KOPT-K1 (cell line): ENCODE data around the gene KCNIP4.

Source experiments
- H3K27ac ChIP-seq: fragments of 200-600 bp; sonication (generic); 2 replicates; pipeline ENCODE4 v1.5.1; 2016; ENCODE audit warnings: antibody characterized with exemption, mild to moderate bottlenecking, low read depth, low read length; ENCODE audit not compliant: poor library complexity, severe bottlenecking
- H3K36me3 ChIP-seq: fragments of 200-600 bp; sonication (generic); 2 replicates; pipeline ENCODE4 v1.5.1; 2017; ENCODE audit warnings: antibody characterized with exemption, mild to moderate bottlenecking, low read length, moderate library complexity; ENCODE audit not compliant: insufficient read depth
- H3K9me3 ChIP-seq: fragments of 200-600 bp; sonication (generic); 2 replicates; pipeline ENCODE4 v1.5.1; 2017; ENCODE audit warnings: antibody characterized with exemption, low read length, mild to moderate bottlenecking; ENCODE audit not compliant: insufficient read depth, poor library complexity, severe bottlenecking

The KCNIP4 gene

GRCh38 chr4:21517126-21517859, 431.3 kb downstream of the KCNIP4 start:
- Histone ChIP-seq H3K36me3 (no peaks in the 10 kb centered on the region), H3K9me3 (no peaks in the 10 kb centered on the region), H3K27ac (no peak overlapping the region)

GRCh38 chr4:21514022-21514694, 434.4 kb downstream of the KCNIP4 start:
- no peaks in the 10 kb centered on the region for H3K9me3 ChIP-seq
- no peak overlapping the region for H3K27ac ChIP-seq
- no peaks in the 10 kb centered on the region for H3K36me3 ChIP-seq

- no peak overlapping the region for H3K27ac ChIP-seq
- H3K36me3 ChIP-seq: no peaks in the 10 kb centered on the region
- H3K9me3 ChIP-seq: no peaks in the 10 kb centered on the region
These were observed 436.2 kb downstream of the KCNIP4 start for GRCh38 chr4:21512353-21512752.

- H3K9me3 ChIP-seq: no peaks in the 10 kb centered on the region
- no peak overlapping the region for H3K27ac ChIP-seq
- no peaks in the 10 kb centered on the region for H3K36me3 ChIP-seq
These were observed 441.1 kb downstream of the KCNIP4 start for GRCh38 chr4:21507439-21507838.

- Histone ChIP-seq H3K36me3 (no peaks in the 10 kb centered on the region), H3K9me3 (no peaks in the 10 kb centered on the region), H3K27ac (no peak overlapping the region)
These were observed 457.9 kb downstream of the KCNIP4 start for GRCh38 chr4:21490682-21491081.

- H3K36me3 ChIP-seq: no peaks in the 10 kb centered on the region
- H3K9me3 ChIP-seq: no peaks in the 10 kb centered on the region
- H3K27ac ChIP-seq: no peak overlapping the region
These were observed 471.8 kb downstream of the KCNIP4 start for GRCh38 chr4:21476757-21477156.

GRCh38 chr4:21474195-21474594, 474.4 kb downstream of the KCNIP4 start:
- Histone ChIP-seq H3K9me3 (no peaks in the 10 kb centered on the region), H3K36me3 (no peaks in the 10 kb centered on the region), H3K27ac (no peak overlapping the region)

GRCh38 chr4:21470535-21470934, 478.0 kb downstream of the KCNIP4 start:
- H3K9me3 ChIP-seq: no peaks in the 10 kb centered on the region
- H3K27ac ChIP-seq: no peak overlapping the region
- no peaks in the 10 kb centered on the region for H3K36me3 ChIP-seq

GRCh38 chr4:21469438-21470300, 478.9 kb downstream of the KCNIP4 start:
- H3K36me3 ChIP-seq: no peaks in the 10 kb centered on the region
- no peak overlapping the region for H3K27ac ChIP-seq
- no peaks in the 10 kb centered on the region for H3K9me3 ChIP-seq

GRCh38 chr4:21467551-21467950, 481.0 kb downstream of the KCNIP4 start:
- no peaks in the 10 kb centered on the region for H3K36me3 ChIP-seq
- no peak overlapping the region for H3K27ac ChIP-seq
- no peaks in the 10 kb centered on the region for H3K9me3 ChIP-seq

GRCh38 chr4:21457086-21457840, 491.3 kb downstream of the KCNIP4 start:
- Histone ChIP-seq H3K9me3 (no peaks in the 10 kb centered on the region), H3K27ac (no peak overlapping the region), H3K36me3 (no peaks in the 10 kb centered on the region)

GRCh38 chr4:21454831-21455230, 493.7 kb downstream of the KCNIP4 start:
- H3K36me3 ChIP-seq: no peaks in the 10 kb centered on the region
- H3K27ac ChIP-seq: no peak overlapping the region
- no peaks in the 10 kb centered on the region for H3K9me3 ChIP-seq

GRCh38 chr4:21454201-21454600, 494.4 kb downstream of the KCNIP4 start:
- Histone ChIP-seq H3K9me3 (no peaks in the 10 kb centered on the region), H3K36me3 (no peaks in the 10 kb centered on the region), H3K27ac (no peak overlapping the region)

- Histone ChIP-seq H3K9me3 (no peaks in the 10 kb centered on the region), H3K36me3 (no peaks in the 10 kb centered on the region), H3K27ac (no peak overlapping the region)
These were observed 495.6 kb downstream of the KCNIP4 start for GRCh38 chr4:21452931-21453330.

GRCh38 chr4:21451032-21451431, 497.5 kb downstream of the KCNIP4 start:
- H3K27ac ChIP-seq: no peak overlapping the region
- H3K36me3 ChIP-seq: no peaks in the 10 kb centered on the region
- H3K9me3 ChIP-seq: no peaks in the 10 kb centered on the region
